Stomach (tissue), 19 donors: ENCODE data around the gene APOC3. TPM values are rescaled to one million over a fixed set of nuclear protein-coding genes. Genes with fewer than 3 reads are reported as not detected.

ENCODE experiments used
- DNase-seq, 2 donors: peaks; one replicate each; pipeline versions ENCODE4 v3.0.0 to v3.0.0-alpha.2; 2013 to 2019
- H3K27ac ChIP-seq, 5 donors: fragments of 200-600 bp in 4 of 5; sonication (generic) in 4 of 5; one replicate each; pipeline ENCODE4 v1.5.1; 2013 to 2019; ENCODE audit warnings: mild to moderate bottlenecking in 1 of 5, moderate library complexity in 1 of 5
- H3K27me3 ChIP-seq, 3 donors: fragments of 200-600 bp; sonication (generic); one replicate each; pipeline ENCODE4 v1.5.1; 2017 to 2019; ENCODE audit warnings: mixed run types in 1 of 3
- H3K36me3 ChIP-seq, 4 donors: fragments of 200-600 bp; sonication (generic); 1 replicate in 3 of 4; 2 replicates in 1 of 4; pipeline ENCODE4 v1.5.1; 2016 to 2019
- H3K4me1 ChIP-seq, 4 donors: fragments of 200-600 bp; sonication (generic); one replicate each; pipeline ENCODE4 v1.5.1; 2016 to 2019
- H3K4me3 ChIP-seq, 4 donors: fragments of 200-600 bp; sonication (generic) in 3 of 4; one replicate each; pipeline ENCODE4 v1.5.1; 2016 to 2019; ENCODE audit warnings: mild to moderate bottlenecking in 1 of 4
- H3K9me3 ChIP-seq, 4 donors: fragments of 200-600 bp; sonication (generic); one replicate each; pipeline ENCODE4 v1.5.1; 2016 to 2019
- EP300 ChIP-seq: sonication (generic); formaldehyde crosslinking; IDR thresholded peaks from one replicate; pipeline ENCODE4 v1.6.1; 2017; ENCODE audit warnings: antibody characterized with exemption
- POLR2A ChIP-seq, 4 donors: fragments of 450-650 bp; IDR thresholded peaks; one replicate each; pipeline ENCODE4 v1.6.1; 2016; ENCODE audit warnings: antibody characterized with exemption in 4 of 4, control low read depth in 2 of 4, mild to moderate bottlenecking in 1 of 4, moderate library complexity in 1 of 4
- POLR2AphosphoS5 ChIP-seq, 3 donors: sonication (generic); formaldehyde crosslinking; IDR thresholded peaks; one replicate each; pipeline ENCODE4 v1.6.1; 2016; ENCODE audit warnings: antibody characterized with exemption in 3 of 3
- WGBS, 5 donors: extraction: QIAGEN DNeasy Blood & Tissue Kit in 3 of 5; methylation state at CpG; one replicate each; pipeline versions ENCODE4 v1.1.5 to v1.1.7; 2013 to 2018; 5-methylcytosine and 5-hydroxymethylcytosine counted together
- intact Hi-C: fragments of 100-400 bp; cut with DNase I; formaldehyde crosslinking; loops from one replicate; pipeline ENCODE4 v1.15.1; 2023; ENCODE audit warnings: low total_unique reads
- long read RNA-seq, 10 donors: transcript quantifications; one replicate each; lab custom pipeline, GENCODE V29; 2026
- polyA plus RNA-seq, 3 donors: library from polyadenylated mRNA; stranded (reverse); fragments of 200-250 nt; gene quantifications; one replicate each; pipeline ENCODE4 v1.2.3, GENCODE V29; 2013
- total RNA-seq, 5 donors: library from RNA; depleted of rRNA; stranded (reverse); fragments of >200 nt; gene quantifications; one replicate each; pipeline versions ENCODE4 v1.1.0 to v1.2.3, GENCODE V29; 2014 to 2016
- TF ChIP-seq, protein P1 (sequence below), 7 experiments: fragments of 450-650 bp in 4 of 7; fragments of 200-600 bp in 3 of 7; sonication (generic) in 3 of 7; IDR thresholded peaks; one replicate each; pipeline ENCODE4 v1.5.1; 2016 to 2019; ENCODE audit warnings: antibody characterized with exemption in 7 of 7, control low read depth in 2 of 7, mild to moderate bottlenecking in 1 of 7
- donor health status: healthy with polysubstance abuse.
- donor health status: Bipolar disorder and iron deficiency.
- donor health status: healthy.

Gene APOC3
- total RNA-seq: 10 to 100 TPM in 1 of 5 donors, not detected in 4; 18.9 TPM
- not detected for polyA plus RNA-seq
- long read RNA-seq, donor 1, transcript APOC3-201 (4 exons, 550 nt): major isoform, 6 of 73 reads
- long read RNA-seq, donor 1, partial matches to known transcripts: 47 of 73 reads
- long read RNA-seq, donor 1, other reads (novel, unspliced or antisense): 17 of 73 reads
- long read RNA-seq, donor 2, transcript APOC3-201 (4 exons, 550 nt): major isoform, 73 of 1,794 reads
- long read RNA-seq, donor 2, transcript APOC3-205 (3 exons, 541 nt): minor isoform, 8 of 1,794 reads
- long read RNA-seq, donor 2, partial matches to known transcripts: 1,644 of 1,794 reads
- long read RNA-seq, donor 2, other reads (novel, unspliced or antisense): 69 of 1,794 reads
- long read RNA-seq, donor 3, partial matches to known transcripts: 0 of 2 reads
- long read RNA-seq, donor 3, other reads (novel, unspliced or antisense): 0 of 2 reads
- long read RNA-seq, donor 4: 0 reads
- long read RNA-seq, donor 5: 0 reads
- long read RNA-seq, donor 6, partial matches to known transcripts: 75 of 108 reads
- long read RNA-seq, donor 6, other reads (novel, unspliced or antisense): 29 of 108 reads
- long read RNA-seq, donor 7, partial matches to known transcripts: 0 of 2 reads
- long read RNA-seq, donor 7, other reads (novel, unspliced or antisense): 0 of 2 reads
- long read RNA-seq, donor 8: 0 reads
- long read RNA-seq, donor 9, transcript APOC3-201 (4 exons, 550 nt): major isoform, 5 of 5 reads
- long read RNA-seq, donor 9, partial matches to known transcripts: 0 of 5 reads
- long read RNA-seq, donor 9, other reads (novel, unspliced or antisense): 0 of 5 reads
- long read RNA-seq, donor 10, transcript APOC3-205 (3 exons, 541 nt): minor isoform, 13 of 985 reads
- long read RNA-seq, donor 10, transcript APOC3-201 (4 exons, 550 nt): major isoform, 68 of 985 reads
- long read RNA-seq, donor 10, partial matches to known transcripts: 678 of 985 reads
- long read RNA-seq, donor 10, other reads (novel, unspliced or antisense): 226 of 985 reads

GRCh38 chr11:116829525-116830183, at the start of gene APOC3:
TSS of gene APOC3 (plus strand) at chr11:116829907. CDS start at chr11:116830583, 676 bp downstream.
- no peak within 1 kb of the TSS for H3K27ac ChIP-seq
- H3K4me1 ChIP-seq: peaks cover 0 to 30% (median 10%) of the 10 kb centered on the region in 4 donors
- intact Hi-C loops: no loop called here

GRCh38 chr11:116782728-116783127, 47.0 kb upstream of the APOC3 start:
- H3K9me3 ChIP-seq: no peaks in the 10 kb centered on the region
- no peak overlapping the region for H3K4me3 ChIP-seq
- TF ChIP-seq POLR2A (IDR thresholded peaks at IDR 0.05) (no peak), EP300 (no peak), POLR2AphosphoS5 (IDR thresholded peaks at IDR 0.05) (no peak)
- TF ChIP-seq, protein P1, sequence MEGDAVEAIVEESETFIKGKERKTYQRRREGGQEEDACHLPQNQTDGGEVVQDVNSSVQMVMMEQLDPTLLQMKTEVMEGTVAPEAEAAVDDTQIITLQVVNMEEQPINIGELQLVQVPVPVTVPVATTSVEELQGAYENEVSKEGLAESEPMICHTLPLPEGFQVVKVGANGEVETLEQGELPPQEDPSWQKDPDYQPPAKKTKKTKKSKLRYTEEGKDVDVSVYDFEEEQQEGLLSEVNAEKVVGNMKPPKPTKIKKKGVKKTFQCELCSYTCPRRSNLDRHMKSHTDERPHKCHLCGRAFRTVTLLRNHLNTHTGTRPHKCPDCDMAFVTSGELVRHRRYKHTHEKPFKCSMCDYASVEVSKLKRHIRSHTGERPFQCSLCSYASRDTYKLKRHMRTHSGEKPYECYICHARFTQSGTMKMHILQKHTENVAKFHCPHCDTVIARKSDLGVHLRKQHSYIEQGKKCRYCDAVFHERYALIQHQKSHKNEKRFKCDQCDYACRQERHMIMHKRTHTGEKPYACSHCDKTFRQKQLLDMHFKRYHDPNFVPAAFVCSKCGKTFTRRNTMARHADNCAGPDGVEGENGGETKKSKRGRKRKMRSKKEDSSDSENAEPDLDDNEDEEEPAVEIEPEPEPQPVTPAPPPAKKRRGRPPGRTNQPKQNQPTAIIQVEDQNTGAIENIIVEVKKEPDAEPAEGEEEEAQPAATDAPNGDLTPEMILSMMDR (IDR thresholded peaks at IDR 0.05): no peak
- no peak overlapping the region for H3K27ac ChIP-seq
- H3K36me3 ChIP-seq: peaks cover 74 to 92% (median 89%) of the 10 kb centered on the region in 4 donors
- intact Hi-C loops: no loop called here
- no peak for DNase-seq
- 81 to 87% (median 85%) methylated on average over 4 of the region's 4 CpGs for WGBS, 5 donors
- H3K27me3 ChIP-seq: no peaks in the 10 kb centered on the region
- peaks cover 6 to 17% (median 14%) of the 10 kb centered on the region in 4 donors for H3K4me1 ChIP-seq

More at GRCh38 chr11:116829525-116830183, at the start of gene APOC3:
- 73 to 87% (median 80%) methylated on average over 2 to 9 of the region's 9 CpGs for WGBS, 5 donors
- DNase-seq: peak in 1 of 2 donors; percentile 40
- no peaks in the 10 kb centered on the region for H3K9me3 ChIP-seq
- no peaks in the 10 kb centered on the region for H3K36me3 ChIP-seq
- no peak within 1 kb of the TSS for H3K4me3 ChIP-seq
- H3K27me3 ChIP-seq: no peaks in the 10 kb centered on the region
- TF ChIP-seq POLR2AphosphoS5 (IDR thresholded peaks at IDR 0.05) (no peak), POLR2A (IDR thresholded peaks at IDR 0.05) (no peak), EP300 (no peak)
- TF ChIP-seq, protein P1 (IDR thresholded peaks at IDR 0.05): no peak

GRCh38 chr11:116786326-116786725, 43.4 kb upstream of the APOC3 start:
- intact Hi-C loops: loop anchor here (5.0 kb wide), 1 partner anchor 51 kb away; the partner anchor contains the start of gene APOA1
- WGBS, 5 donors: 74 to 94% (median 80%) methylated on average over 2 of the region's 2 CpGs

More at GRCh38 chr11:116786326-116786725, 43.4 kb upstream of the APOC3 start:
- Histone ChIP-seq H3K36me3 (peaks cover 45 to 56% (median 53%) of the 10 kb centered on the region in 4 donors), H3K4me3 (peak overlapping the region in 1 of 4 donors; percentile 95), H3K9me3 (no peaks in the 10 kb centered on the region), H3K4me1 (peaks cover 7 to 33% (median 26%) of the 10 kb centered on the region in 4 donors), H3K27me3 (no peaks in the 10 kb centered on the region), H3K27ac (no peak overlapping the region)
- DNase-seq: no peak
- TF ChIP-seq POLR2A (IDR thresholded peaks at IDR 0.05) (no peak), POLR2AphosphoS5 (IDR thresholded peaks at IDR 0.05) (no peak), EP300 (no peak)
- TF ChIP-seq, protein P1 (IDR thresholded peaks at IDR 0.05): no peak
